Activated CD4-positive, alpha-beta memory T cell treated with anti-CD3 and anti-CD28 coated beads, Interleukin-2, amount 10 ng/mL, durations not matched to agents 7 days and 5 days (primary cell): Measurements from ENCODE around the gene SAFB2. TPM values are rescaled to one million over a fixed set of nuclear protein-coding genes. Genes with fewer than 3 reads are reported as not detected.

ENCODE experiments used
- CTCF ChIA-PET: fragments of 350-600 bp; sonication (Branson Sonifier 250); formaldehyde crosslinking; loops from one replicate; lab custom pipeline; 2021; ENCODE audit warnings: antibody characterized with exemption, inconsistent platforms; lab: Charles Lee
- POLR2A ChIA-PET: fragments of 350-600 bp; sonication (Branson Sonifier 250); formaldehyde crosslinking; loops from one replicate; lab custom pipeline; 2021; ENCODE audit warnings: antibody characterized with exemption; lab: Charles Lee
- DNase-seq: peaks from one replicate; pipeline ENCODE4 v3.0.0-alpha.2; 2020
- H3K27ac Mint-ChIP-seq: one replicate; pipeline ENCODE4 v1.8.0; 2021; ENCODE audit warnings: mild to moderate bottlenecking, mixed read lengths
- H3K27me3 Mint-ChIP-seq: one replicate; pipeline ENCODE4 v1.8.0; 2021; ENCODE audit warnings: mixed read lengths
- H3K36me3 Mint-ChIP-seq: one replicate; pipeline ENCODE4 v1.8.0; 2021; ENCODE audit warnings: low read depth, mixed read lengths
- H3K4me1 Mint-ChIP-seq: one replicate; pipeline ENCODE4 v1.8.0; 2021; ENCODE audit warnings: mixed read lengths
- H3K4me3 Mint-ChIP-seq: one replicate; pipeline ENCODE4 v1.8.0; 2021; ENCODE audit warnings: mild to moderate bottlenecking, mixed read lengths
- H3K9me3 Mint-ChIP-seq: one replicate; pipeline ENCODE4 v1.8.0; 2021; ENCODE audit warnings: mixed read lengths
- total RNA-seq, 2 experiments: library from RNA; stranded (reverse); gene quantifications; one replicate each; pipeline ENCODE4 v1.2.3, GENCODE V29; 2021

The SAFB2 gene
- total RNA-seq: 10 to 100 TPM; 90.5 to 90.7 TPM

DNA sequence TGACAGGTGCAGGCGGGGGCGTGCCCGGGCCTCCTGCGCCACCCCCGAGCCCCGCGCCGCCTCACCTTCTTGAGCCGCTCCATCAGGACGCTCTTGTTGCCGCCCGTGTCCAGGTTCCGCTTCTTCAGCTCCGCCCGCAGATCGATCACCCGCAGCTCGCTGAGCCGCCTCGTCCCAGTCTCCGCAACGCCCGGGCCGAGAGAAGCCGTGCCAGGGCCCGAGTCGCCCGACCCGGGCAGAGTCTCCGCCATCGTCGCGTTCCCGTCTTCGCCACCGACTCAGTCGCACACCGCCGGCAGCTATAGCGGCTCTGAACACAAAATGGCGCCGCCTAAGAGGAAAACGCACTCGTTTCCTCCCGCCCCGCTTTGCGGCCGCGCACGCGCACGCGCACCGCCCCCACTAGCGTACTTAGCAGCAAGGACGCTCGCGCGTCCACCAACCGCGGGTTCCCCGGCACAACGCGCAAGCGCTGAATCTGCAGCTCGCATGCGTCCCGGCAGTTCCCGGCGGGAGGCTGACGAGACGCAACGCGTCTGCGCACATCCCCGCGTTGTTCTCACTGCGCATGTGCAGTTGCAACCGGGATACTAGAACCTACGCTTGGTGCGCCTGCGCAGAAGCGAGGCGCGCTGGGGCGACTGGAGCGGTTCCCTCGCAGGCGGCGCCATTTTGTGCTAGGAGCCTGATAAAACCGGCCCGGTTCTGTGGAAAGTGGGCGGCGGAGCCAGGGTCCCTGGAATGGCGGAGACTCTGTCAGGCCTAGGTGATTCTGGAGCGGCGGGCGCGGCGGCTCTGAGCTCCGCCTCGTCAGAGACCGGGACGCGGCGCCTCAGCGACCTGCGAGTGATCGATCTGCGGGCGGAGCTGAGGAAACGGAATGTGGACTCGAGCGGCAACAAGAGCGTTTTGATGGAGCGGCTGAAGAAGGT lies at the start of gene SAFB2, which contains the start of gene SAFB:
TSS of gene SAFB2 (minus strand) at position 312 of the 932 bp plus-strand sequence. CDS start at position 251, 61 bp downstream.
TSS of gene SAFB (plus strand) at position 619 of the 932 bp plus-strand sequence. CDS start at position 742, 123 bp downstream.
- peaks cover 65% of the 10 kb centered on the region for H3K4me1 Mint-ChIP-seq
- ChIA-PET POLR2A (interaction anchor here (0.6 to 5.0 kb wide), 29 partner anchors 8 to 1727 kb away, joined by 3 to 32 read pairs (median 4); partner anchors contain the start of genes ALKBH7, CATSPERD, CLPP and DPP9), CTCF (interaction anchor here (0.6 to 4.6 kb wide), 6 partner anchors 11 to 190 kb away, joined by 3 to 21 read pairs (median 8); partner anchors contain the start of genes CATSPERD, LONP1 and RPL36)
- no peaks in the 10 kb centered on the region for H3K27me3 Mint-ChIP-seq
- peak; percentile 100 for DNase-seq
- peak within 1 kb of the TSS; percentile 99 for H3K4me3 Mint-ChIP-seq
- H3K9me3 Mint-ChIP-seq: no peaks in the 10 kb centered on the region
- peaks cover 84% of the 10 kb centered on the region for H3K36me3 Mint-ChIP-seq
- peak within 1 kb of the TSS; percentile 96 for H3K27ac Mint-ChIP-seq

DNA sequence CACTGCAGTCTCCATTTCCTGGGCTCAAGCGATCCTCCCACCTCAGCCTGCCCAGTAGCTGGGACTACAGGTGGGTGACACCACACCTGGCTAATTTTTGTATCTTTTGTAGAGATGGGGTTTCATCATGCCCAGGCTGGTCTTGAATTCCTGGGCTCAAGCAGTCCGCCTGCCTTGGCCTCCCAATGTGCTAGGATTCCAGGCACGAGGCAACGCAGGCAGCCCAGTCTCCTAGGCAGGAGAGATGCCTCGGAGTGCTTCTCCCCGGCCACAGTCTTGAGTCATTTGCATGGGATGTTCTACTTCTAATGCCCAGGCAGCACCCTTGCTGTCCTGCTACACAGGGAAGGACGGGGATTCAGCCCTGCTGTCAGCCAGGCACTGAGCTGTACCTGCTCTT lies 49.0 kb upstream of the SAFB2 start:
- ChIA-PET POLR2A (no interaction called here), CTCF (no interaction called here)
- no peak for DNase-seq
- Mint-ChIP-seq H3K27me3 (no peaks in the 10 kb centered on the region), H3K4me3 (no peak overlapping the region), H3K27ac (no peak overlapping the region), H3K36me3 (peaks cover 32% of the 10 kb centered on the region), H3K9me3 (no peaks in the 10 kb centered on the region), H3K4me1 (no peaks in the 10 kb centered on the region)

DNA sequence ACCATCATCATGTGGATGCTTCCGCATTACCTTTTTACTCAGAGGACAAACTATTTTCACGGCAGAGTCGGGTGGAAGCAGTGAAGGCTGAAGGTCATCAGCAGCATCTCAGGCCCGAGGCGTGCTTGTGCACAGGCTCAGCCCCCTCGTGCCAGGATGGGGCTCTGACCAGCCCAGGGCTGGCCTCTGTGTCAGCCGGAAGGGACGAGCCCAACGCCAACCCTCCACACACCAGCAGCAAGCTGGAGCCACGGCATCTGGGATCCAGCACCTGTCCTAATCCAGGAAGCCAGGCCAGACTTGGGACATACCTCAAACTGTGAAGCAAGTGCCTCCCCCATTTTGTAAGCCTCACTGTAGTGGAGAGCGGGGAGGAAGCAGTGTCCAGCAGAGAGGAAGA lies 46.6 kb upstream of the SAFB2 start:
- ChIA-PET POLR2A (interaction anchor here (0.6 to 1.5 kb wide), 2 partner anchors 21 to 29 kb away, joined by 3 read pairs; no protein-coding TSS in a partner anchor), CTCF (no interaction called here)
- Mint-ChIP-seq H3K4me1 (peaks cover 4% of the 10 kb centered on the region), H3K27me3 (no peaks in the 10 kb centered on the region), H3K27ac (no peak overlapping the region), H3K9me3 (no peaks in the 10 kb centered on the region), H3K36me3 (peaks cover 51% of the 10 kb centered on the region), H3K4me3 (no peak overlapping the region)
- no peak for DNase-seq

DNA sequence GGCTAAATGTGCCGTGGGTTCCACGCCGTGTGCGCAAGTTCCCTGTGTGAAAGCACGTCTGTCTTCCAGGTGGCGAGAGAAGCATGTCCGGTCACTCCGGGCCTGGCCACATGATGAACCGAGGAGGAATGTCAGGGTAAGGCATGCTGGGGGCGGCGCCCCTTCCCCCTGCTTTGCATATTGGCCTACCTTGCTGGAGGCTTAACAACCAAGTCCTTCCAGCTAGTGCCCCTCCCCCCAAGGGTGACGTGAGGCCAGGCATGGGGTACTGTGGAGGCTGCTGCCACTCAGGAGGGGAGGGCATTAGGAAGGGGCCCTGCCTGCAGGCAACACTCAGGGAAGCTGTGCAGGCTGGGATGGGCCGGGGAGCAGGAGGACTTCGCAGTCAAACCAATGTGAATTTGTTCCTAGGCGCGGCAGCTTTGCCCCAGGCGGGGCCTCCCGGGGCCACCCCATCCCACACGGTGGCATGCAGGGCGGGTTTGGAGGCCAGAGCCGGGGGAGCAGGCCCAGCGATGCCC lies 45.2 kb upstream of the SAFB2 start:
- CTCF ChIA-PET: no interaction called here
- POLR2A ChIA-PET: no interaction called here
- Mint-ChIP-seq H3K4me1 (peaks cover 4% of the 10 kb centered on the region), H3K4me3 (no peak overlapping the region), H3K27ac (no peak overlapping the region), H3K36me3 (peaks cover 55% of the 10 kb centered on the region), H3K9me3 (no peaks in the 10 kb centered on the region), H3K27me3 (no peaks in the 10 kb centered on the region)
- DNase-seq: no peak

DNA sequence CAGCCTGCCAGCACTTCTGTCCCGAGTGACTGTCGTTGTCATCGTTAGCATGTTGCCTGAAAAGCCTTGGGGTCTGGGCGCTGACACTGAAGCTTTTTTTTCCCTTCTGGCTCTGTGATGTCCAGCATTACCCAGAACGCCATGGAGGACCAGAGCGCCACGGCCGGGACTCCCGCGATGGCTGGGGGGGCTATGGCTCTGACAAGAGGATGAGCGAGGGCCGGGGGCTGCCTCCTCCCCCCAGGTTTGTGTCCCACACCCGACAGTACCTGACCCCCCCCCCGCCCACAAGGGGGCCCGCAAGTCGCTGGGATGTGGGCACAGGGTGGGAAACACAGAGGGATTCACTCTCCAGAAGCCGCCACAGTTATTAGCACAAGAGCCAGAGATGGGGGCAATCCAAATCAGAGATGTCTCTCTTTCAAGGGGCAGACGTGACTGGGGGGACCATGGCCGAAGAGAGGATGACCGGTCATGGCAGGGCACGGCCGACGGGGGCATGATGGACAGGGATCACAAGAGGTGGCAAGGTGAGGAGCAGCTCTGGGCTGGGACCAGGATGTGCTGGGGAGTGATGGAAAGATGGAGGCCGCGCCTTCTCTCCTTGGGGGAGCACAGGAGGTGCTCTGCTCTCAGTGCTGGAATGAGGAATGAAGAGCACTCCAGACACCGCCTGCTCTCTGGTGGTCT lies 44.5 kb upstream of the SAFB2 start:
- H3K27me3 Mint-ChIP-seq: no peaks in the 10 kb centered on the region
- H3K4me1 Mint-ChIP-seq: peaks cover 4% of the 10 kb centered on the region
- H3K27ac Mint-ChIP-seq: no peak overlapping the region
- POLR2A ChIA-PET: interaction anchor here (0.8 kb wide), 1 partner anchor 24 kb away, joined by 3 read pairs; no protein-coding TSS in a partner anchor
- CTCF ChIA-PET: no interaction called here
- no peaks in the 10 kb centered on the region for H3K9me3 Mint-ChIP-seq
- H3K4me3 Mint-ChIP-seq: no peak overlapping the region
- H3K36me3 Mint-ChIP-seq: peaks cover 56% of the 10 kb centered on the region
- DNase-seq: no peak

DNA sequence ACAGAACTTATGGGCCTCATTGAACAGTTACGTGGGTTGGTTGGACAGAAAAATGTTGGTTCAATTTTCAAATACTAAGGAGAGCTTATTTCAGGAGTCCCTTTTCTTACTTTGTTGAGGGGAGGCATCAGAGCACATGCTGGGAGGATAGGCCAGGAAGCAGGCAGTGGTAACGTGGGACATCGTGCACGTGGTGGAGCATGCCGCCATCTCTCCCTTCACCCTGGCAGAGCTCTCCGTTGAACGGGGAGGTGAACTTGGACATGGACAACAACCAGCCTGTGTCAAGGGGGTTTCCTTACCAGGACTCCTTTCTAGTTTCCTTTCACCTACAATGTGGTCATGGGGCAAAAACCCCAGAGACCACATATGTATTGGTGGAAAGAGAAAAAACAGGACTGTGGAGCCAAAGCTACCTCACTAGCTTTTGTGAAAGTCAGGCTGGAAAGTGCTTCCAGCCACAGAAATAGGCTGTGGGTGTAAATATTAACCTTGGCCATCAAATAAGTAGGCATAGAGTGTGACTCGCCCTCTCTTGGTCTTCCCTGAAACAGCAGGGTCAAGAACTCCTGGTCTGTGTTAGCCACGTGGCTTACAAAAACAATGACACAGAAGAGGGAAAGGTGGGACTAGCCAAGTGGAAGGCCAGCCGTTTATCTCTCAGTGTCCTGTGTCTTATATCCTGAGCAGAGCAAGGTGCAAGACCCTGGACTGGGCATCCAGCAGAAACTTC lies 43.4 kb upstream of the SAFB2 start:
- H3K27me3 Mint-ChIP-seq: no peaks in the 10 kb centered on the region
- H3K4me3 Mint-ChIP-seq: no peak overlapping the region
- POLR2A ChIA-PET: interaction anchor here (0.8 kb wide), 1 partner anchor 25 kb away, joined by 3 read pairs; no protein-coding TSS in a partner anchor
- H3K4me1 Mint-ChIP-seq: peaks cover 4% of the 10 kb centered on the region
- peak overlapping the region; percentile 32 for H3K27ac Mint-ChIP-seq
- no peaks in the 10 kb centered on the region for H3K9me3 Mint-ChIP-seq
- CTCF ChIA-PET: no interaction called here
- no peak for DNase-seq
- H3K36me3 Mint-ChIP-seq: peaks cover 63% of the 10 kb centered on the region

DNA sequence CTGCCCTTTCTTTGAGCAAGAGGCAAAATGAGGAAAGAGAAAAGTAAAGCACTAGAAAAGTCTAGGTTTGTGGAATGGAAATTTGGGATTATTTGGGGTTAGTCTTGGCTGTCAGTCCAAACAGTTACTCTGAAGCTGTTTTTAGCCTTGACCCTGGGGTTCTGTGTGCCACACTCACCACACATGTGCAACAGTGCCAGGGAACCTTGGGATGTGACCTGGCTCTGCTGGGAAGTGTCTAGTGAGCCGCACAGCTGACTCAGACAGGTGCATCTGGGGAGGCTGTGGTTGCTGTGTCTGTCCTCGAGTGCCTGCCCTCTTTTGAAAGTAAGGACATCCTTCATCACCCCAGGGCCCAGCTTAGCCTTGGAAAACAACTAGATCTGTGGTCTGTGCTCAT lies 41.9 kb upstream of the SAFB2 start:
- Mint-ChIP-seq H3K9me3 (no peaks in the 10 kb centered on the region), H3K27ac (no peak overlapping the region), H3K36me3 (peaks cover 72% of the 10 kb centered on the region), H3K27me3 (no peaks in the 10 kb centered on the region), H3K4me3 (no peak overlapping the region), H3K4me1 (peaks cover 4% of the 10 kb centered on the region)
- no peak for DNase-seq
- ChIA-PET POLR2A (interaction anchor here (1.3 kb wide), 1 partner anchor 12 kb away, joined by 4 read pairs; no protein-coding TSS in a partner anchor), CTCF (no interaction called here)

DNA sequence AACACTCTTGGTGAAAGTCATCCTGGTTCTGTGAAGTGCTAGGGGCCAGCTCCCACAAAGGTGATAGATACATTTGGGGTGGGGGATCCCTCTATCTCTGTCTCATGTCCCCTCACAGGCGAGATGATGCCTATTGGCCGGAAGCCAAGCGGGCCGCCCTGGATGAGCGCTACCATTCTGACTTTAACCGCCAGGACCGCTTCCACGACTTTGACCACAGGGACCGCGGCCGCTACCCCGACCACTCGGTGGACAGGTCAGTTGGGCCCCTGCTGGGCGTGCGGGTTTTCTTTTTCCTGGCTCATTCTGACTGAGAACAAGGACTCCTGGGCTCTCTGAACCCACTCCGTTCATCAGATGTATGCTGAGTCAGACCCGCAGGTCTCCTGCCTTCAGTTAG lies 41.3 kb upstream of the SAFB2 start:
- H3K27ac Mint-ChIP-seq: no peak overlapping the region
- no peak overlapping the region for H3K4me3 Mint-ChIP-seq
- no peaks in the 10 kb centered on the region for H3K9me3 Mint-ChIP-seq
- ChIA-PET POLR2A (no interaction called here), CTCF (no interaction called here)
- DNase-seq: no peak
- peaks cover 4% of the 10 kb centered on the region for H3K4me1 Mint-ChIP-seq
- peaks cover 68% of the 10 kb centered on the region for H3K36me3 Mint-ChIP-seq
- H3K27me3 Mint-ChIP-seq: no peaks in the 10 kb centered on the region

DNA sequence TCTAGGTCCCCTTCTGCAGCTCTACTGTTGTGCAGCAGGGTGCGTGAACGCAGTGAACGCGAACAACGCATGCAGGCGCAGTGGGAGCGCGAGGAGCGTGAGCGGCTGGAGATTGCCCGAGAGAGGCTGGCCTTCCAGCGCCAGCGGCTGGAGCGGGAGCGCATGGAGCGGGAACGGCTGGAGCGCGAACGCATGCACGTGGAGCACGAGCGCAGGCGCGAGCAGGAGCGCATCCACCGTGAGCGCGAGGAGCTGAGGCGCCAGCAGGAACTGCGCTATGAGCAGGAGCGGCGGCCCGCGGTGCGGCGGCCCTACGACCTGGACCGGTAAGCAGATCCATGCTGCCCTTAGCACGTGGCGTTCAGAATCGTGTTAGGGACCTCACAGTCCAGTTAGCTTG lies 38.9 kb upstream of the SAFB2 start:
- Mint-ChIP-seq H3K27ac (no peak overlapping the region), H3K36me3 (peaks cover 60% of the 10 kb centered on the region), H3K9me3 (no peaks in the 10 kb centered on the region), H3K4me3 (no peak overlapping the region), H3K4me1 (peaks cover 4% of the 10 kb centered on the region), H3K27me3 (no peaks in the 10 kb centered on the region)
- no peak for DNase-seq
- ChIA-PET POLR2A (interaction anchor here (1.2 kb wide), 1 partner anchor 39 kb away, joined by 5 read pairs; the partner anchor contains the start of genes SAFB and SAFB2), CTCF (no interaction called here)

DNA sequence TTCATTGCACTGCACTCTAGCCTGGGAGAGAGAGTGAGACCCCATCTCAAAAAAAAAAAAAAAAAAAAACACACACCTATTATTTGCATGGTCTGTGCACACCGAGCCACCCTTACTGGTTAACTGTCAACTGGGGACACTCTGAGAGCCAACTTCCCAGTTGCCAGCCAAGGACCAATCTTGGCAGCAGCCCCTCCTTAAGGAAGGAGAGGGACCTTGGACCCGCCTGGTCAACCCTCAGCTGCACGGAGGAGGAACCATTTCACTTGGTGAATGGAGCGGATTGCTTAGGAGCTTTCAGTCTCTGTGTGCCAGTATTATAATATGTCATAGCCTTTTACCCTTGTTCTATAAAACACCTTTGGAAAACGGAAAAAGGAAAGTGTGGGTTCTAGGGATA lies 32.8 kb upstream of the SAFB2 start:
- no peak for DNase-seq
- Mint-ChIP-seq H3K4me3 (no peak overlapping the region), H3K9me3 (no peaks in the 10 kb centered on the region), H3K36me3 (peaks cover 69% of the 10 kb centered on the region), H3K27me3 (no peaks in the 10 kb centered on the region), H3K27ac (no peak overlapping the region), H3K4me1 (no peaks in the 10 kb centered on the region)
- POLR2A ChIA-PET: no interaction called here
- CTCF ChIA-PET: no interaction called here

DNA sequence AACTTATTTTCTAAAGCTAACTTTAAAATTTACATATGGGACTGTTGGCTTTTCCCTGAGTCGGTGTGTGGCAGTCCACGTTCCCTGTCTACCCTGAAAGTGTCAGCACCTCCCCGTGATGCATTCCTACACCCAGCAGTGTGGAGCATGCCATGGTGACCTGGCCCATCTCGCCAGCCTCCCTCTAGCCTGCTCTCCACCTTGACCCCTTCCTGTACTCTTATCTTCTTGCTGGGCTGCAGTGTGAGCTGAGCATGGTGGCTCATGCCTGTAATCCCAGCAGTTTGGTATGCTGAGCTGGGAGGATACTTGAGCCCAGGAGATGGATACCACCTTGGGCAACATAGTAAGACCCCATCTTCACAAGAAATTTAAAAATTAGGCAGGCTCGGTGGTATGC lies 32.4 kb upstream of the SAFB2 start:
- CTCF ChIA-PET: no interaction called here
- Mint-ChIP-seq H3K27me3 (no peaks in the 10 kb centered on the region), H3K9me3 (no peaks in the 10 kb centered on the region), H3K27ac (no peak overlapping the region), H3K4me1 (no peaks in the 10 kb centered on the region), H3K4me3 (no peak overlapping the region), H3K36me3 (peaks cover 69% of the 10 kb centered on the region)
- POLR2A ChIA-PET: interaction anchor here (0.9 kb wide), 1 partner anchor 56 kb away, joined by 3 read pairs; no protein-coding TSS in a partner anchor
- DNase-seq: no peak

DNA sequence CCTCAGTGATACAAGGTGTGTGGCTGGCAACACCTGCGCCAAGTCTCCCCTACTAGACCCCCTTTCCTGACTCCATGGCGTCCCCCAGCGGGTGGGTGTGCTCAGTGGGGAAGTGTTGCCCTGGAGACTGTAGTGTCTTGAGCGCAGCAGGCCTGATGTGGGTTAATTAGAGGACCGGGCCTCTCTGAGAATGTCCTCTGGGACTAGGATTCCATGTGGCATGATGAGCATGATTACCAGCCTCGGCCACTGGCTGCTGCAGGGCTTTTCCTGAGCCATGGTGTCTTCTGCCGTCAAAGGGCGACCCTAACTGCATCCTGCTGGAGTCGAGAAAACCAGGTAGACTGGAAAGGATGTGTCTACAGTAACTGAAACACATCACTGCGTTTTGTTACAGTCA lies 29.7 kb upstream of the SAFB2 start:
- Mint-ChIP-seq H3K4me1 (no peaks in the 10 kb centered on the region), H3K27ac (no peak overlapping the region), H3K36me3 (peaks cover 78% of the 10 kb centered on the region), H3K4me3 (no peak overlapping the region), H3K9me3 (no peaks in the 10 kb centered on the region), H3K27me3 (no peaks in the 10 kb centered on the region)
- DNase-seq: no peak
- ChIA-PET POLR2A (no interaction called here), CTCF (no interaction called here)
